Prostate gland (tissue), 2 donors: ENCODE data around the gene TACR2. TPM values are rescaled to one million over a fixed set of nuclear protein-coding genes. Genes with fewer than 3 reads are reported as not detected.

Experiments used
- DNase-seq: peaks from one replicate; pipeline ENCODE4 v3.0.0-alpha.2; 2019; ENCODE audit warnings: low spot score
- H3K27ac ChIP-seq, 2 donors: fragments of 200-600 bp; sonication (generic); 2 replicates each; pipeline ENCODE4 v1.5.1; 2017 to 2019
- H3K27me3 ChIP-seq: fragments of 200-600 bp; sonication (generic); replicated peaks from 2 replicates; pipeline ENCODE4 v1.5.1; 2019; ENCODE audit not compliant: insufficient read depth
- H3K36me3 ChIP-seq, 2 donors: fragments of 200-600 bp; sonication (generic); 1 replicate in 1 of 2; 2 replicates in 1 of 2; pipeline versions ENCODE4 v1.5.1 to v1.8.1; 2017 to 2019
- H3K4me1 ChIP-seq: fragments of 200-600 bp; sonication (generic); replicated peaks from 2 replicates; pipeline ENCODE4 v1.5.1; 2019
- H3K4me3 ChIP-seq, 2 donors: fragments of 200-600 bp; sonication (generic); 2 replicates each; pipeline ENCODE4 v1.5.1; 2017 to 2019
- H3K9me3 ChIP-seq: fragments of 200-600 bp; sonication (generic); 2 replicates; pipeline ENCODE4 v1.5.1; 2017
- POLR2A ChIP-seq: fragments of 450-650 bp; IDR thresholded peaks from one replicate; pipeline ENCODE4 v1.6.1; 2016; ENCODE audit warnings: antibody characterized with exemption, mild to moderate bottlenecking
- POLR2AphosphoS5 ChIP-seq: sonication (generic); formaldehyde crosslinking; IDR thresholded peaks from one replicate; pipeline ENCODE4 v1.6.1; 2017; ENCODE audit warnings: antibody characterized with exemption
- WGBS: methylation state at CpG from one replicate; pipeline ENCODE4 v1.1.5; 2018; 5-methylcytosine and 5-hydroxymethylcytosine counted together
- intact Hi-C: fragments of 100-400 bp; cut with DNase I; formaldehyde crosslinking; loops from one replicate; pipeline ENCODE4 v1.14.2; 2022
- total RNA-seq, 2 donors: library from RNA; depleted of rRNA; stranded (reverse); fragments of >200 nt; gene quantifications; one replicate each; pipeline ENCODE4 v1.1.0, GENCODE V29; 2016
- TF ChIP-seq, protein P1 (sequence below), 4 experiments: fragments of 200-600 bp in 2 of 4; fragments of 450-650 bp in 2 of 4; sonication (generic) in 2 of 4; IDR thresholded peaks; 1 replicate in 3 of 4; 2 replicates in 1 of 4; pipeline ENCODE4 v1.5.1; 2016 to 2019; ENCODE audit warnings: antibody characterized with exemption in 4 of 4, mild to moderate bottlenecking in 2 of 4, moderate library complexity in 2 of 4

TACR2 gene
- total RNA-seq, 2 donors from 2014 or later = 0.77 to 2.4 TPM

- Histone ChIP-seq H3K36me3 (peaks cover 0 to 13% of the 10 kb centered on the region in 2 donors), H3K4me3 (no peak overlapping the region), H3K9me3 (no peaks in the 10 kb centered on the region), H3K4me1 (peaks cover 5% of the 10 kb centered on the region), H3K27ac (no peak overlapping the region), H3K27me3 (no peaks in the 10 kb centered on the region)
- no peak for DNase-seq
- TF ChIP-seq, protein P1, sequence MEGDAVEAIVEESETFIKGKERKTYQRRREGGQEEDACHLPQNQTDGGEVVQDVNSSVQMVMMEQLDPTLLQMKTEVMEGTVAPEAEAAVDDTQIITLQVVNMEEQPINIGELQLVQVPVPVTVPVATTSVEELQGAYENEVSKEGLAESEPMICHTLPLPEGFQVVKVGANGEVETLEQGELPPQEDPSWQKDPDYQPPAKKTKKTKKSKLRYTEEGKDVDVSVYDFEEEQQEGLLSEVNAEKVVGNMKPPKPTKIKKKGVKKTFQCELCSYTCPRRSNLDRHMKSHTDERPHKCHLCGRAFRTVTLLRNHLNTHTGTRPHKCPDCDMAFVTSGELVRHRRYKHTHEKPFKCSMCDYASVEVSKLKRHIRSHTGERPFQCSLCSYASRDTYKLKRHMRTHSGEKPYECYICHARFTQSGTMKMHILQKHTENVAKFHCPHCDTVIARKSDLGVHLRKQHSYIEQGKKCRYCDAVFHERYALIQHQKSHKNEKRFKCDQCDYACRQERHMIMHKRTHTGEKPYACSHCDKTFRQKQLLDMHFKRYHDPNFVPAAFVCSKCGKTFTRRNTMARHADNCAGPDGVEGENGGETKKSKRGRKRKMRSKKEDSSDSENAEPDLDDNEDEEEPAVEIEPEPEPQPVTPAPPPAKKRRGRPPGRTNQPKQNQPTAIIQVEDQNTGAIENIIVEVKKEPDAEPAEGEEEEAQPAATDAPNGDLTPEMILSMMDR (IDR thresholded peaks at IDR 0.05) = no peak
- TF ChIP-seq POLR2AphosphoS5 = no peak
- intact Hi-C loops = loop anchor here (5.0 to 10.0 kb wide), 2 partner anchors 74 to 386 kb away; no protein-coding TSS in a partner anchor
- WGBS = 71% methylated on average over 6 of the region's 6 CpGs
These were observed 25.6 kb downstream of the TACR2 start for GRCh38 chr10:69391158-69391557.

DNA sequence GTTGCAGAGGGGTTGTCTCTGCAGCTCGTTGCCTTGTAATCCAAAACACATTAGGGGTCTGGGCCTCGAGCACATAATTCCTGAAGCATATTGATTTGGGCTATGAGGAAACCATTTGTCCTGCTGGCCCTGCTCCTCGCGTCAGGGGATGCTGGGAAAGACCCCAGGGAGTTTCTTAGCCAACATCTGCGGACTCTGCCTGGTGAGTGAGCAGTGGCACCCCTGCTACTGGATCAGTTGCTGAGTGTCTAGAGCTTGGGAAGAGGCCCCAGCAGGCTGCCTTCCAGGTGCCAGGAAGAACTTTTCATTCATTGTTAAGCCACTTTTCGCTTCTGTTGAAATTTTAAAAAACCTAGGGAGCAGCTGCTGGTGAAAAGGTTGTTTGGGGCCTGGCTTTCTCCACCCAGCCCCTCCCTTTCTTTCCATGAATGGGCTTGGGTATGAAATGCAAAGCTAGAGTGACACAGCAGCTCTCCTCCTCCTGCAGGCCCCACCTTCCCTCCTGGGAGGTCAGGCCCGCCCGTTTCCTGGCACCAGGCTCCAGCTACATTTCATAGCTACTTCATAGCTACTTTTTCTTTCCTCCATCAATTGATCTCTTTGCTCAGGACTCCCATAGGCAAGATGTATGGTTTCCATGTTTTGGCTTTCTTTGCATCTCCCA lies 26.8 kb downstream of the TACR2 start:
- Histone ChIP-seq H3K4me1 (peaks cover 5% of the 10 kb centered on the region), H3K27me3 (no peaks in the 10 kb centered on the region), H3K9me3 (no peaks in the 10 kb centered on the region), H3K27ac (peak overlapping the region; percentile 18 to 56), H3K36me3 (peaks cover 0 to 15% of the 10 kb centered on the region in 2 donors), H3K4me3 (no peak overlapping the region)
- DNase-seq = peak; percentile 54
- intact Hi-C loops = loop anchor here (5.0 to 10.0 kb wide), 2 partner anchors 73 to 385 kb away; no protein-coding TSS in a partner anchor
- 47% methylated on average over 8 of the region's 8 CpGs for WGBS
- TF ChIP-seq POLR2AphosphoS5 (peak; percentile 42), POLR2A (no peak)
- TF ChIP-seq, protein P1 (IDR thresholded peaks at IDR 0.05) = no peak

GRCh38 chr10:69388488-69388887 lies 28.2 kb downstream of the TACR2 start:
- TF ChIP-seq, protein P1 (IDR thresholded peaks at IDR 0.05) = no peak
- TF ChIP-seq POLR2AphosphoS5 (no peak), POLR2A (no peak)
- no peak overlapping the region for H3K4me3 ChIP-seq
- intact Hi-C loops = no loop called here
- H3K4me1 ChIP-seq = peaks cover 5% of the 10 kb centered on the region
- WGBS = 95% methylated on average over 2 of the region's 2 CpGs
- peak overlapping the region in 1 of 2 donors; percentile 18 for H3K27ac ChIP-seq
- DNase-seq = no peak
- H3K36me3 ChIP-seq = peaks cover 0 to 15% of the 10 kb centered on the region in 2 donors
- H3K27me3 ChIP-seq = no peaks in the 10 kb centered on the region
- no peaks in the 10 kb centered on the region for H3K9me3 ChIP-seq

DNA sequence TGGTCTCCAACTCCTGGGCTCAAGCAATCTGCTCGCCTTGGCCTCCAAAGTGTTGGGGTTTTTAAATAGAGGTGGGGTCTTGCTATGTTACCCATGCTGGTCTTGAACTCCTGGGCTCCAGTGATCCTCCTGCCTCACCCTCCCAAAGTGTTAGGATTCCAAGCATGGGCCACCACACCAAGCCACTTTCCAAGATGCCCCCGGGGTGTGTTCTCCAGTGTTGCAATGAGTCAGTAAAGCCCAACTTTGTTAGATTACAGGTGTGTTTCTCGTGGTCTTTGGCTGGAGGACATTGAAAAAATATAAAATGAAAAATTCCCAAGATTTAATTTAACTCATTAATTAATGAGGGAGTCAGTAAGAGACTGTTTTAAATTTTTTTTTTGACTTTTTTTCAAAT lies 29.2 kb downstream of the TACR2 start:
- H3K4me1 ChIP-seq = peaks cover 5% of the 10 kb centered on the region
- TF ChIP-seq POLR2A (no peak), POLR2AphosphoS5 (no peak)
- TF ChIP-seq, protein P1 (IDR thresholded peaks at IDR 0.05) = no peak
- H3K36me3 ChIP-seq = peaks cover 0 to 18% of the 10 kb centered on the region in 2 donors
- DNase-seq = no peak
- intact Hi-C loops = no loop called here
- H3K9me3 ChIP-seq = no peaks in the 10 kb centered on the region
- H3K4me3 ChIP-seq = no peak overlapping the region
- H3K27me3 ChIP-seq = no peaks in the 10 kb centered on the region
- 75% methylated on average over 3 of the region's 3 CpGs for WGBS
- peak overlapping the region; percentile 78 to 87 for H3K27ac ChIP-seq
